T-helper 22 cell (primary cell): ENCODE results near the gene CAV1.

ENCODE experiments used
- DNase-seq: peaks from one replicate; pipeline ENCODE4 v3.0.0-alpha.2; 2020; ENCODE audit warnings: low read depth

The CAV1 gene

GRCh38 chr7:116505278-116505677 lies 19.6 kb upstream of the CAV1 start:
- DNase-seq, result no peak

- no peak for DNase-seq
These were observed 19.0 kb upstream of the CAV1 start for GRCh38 chr7:116505823-116506222.

GRCh38 chr7:116509982-116510579 lies 14.8 kb upstream of the CAV1 start:
- DNase-seq, result no peak

GRCh38 chr7:116510795-116511194 lies 14.0 kb upstream of the CAV1 start:
- DNase-seq, result no peak

GRCh38 chr7:116511552-116512519 lies 13.0 kb upstream of the CAV1 start:
- no peak for DNase-seq

GRCh38 chr7:116512520-116513188 lies 12.2 kb upstream of the CAV1 start:
- DNase-seq, result no peak

GRCh38 chr7:116515584-116515983 lies 9.3 kb upstream of the CAV1 start:
- no peak for DNase-seq

GRCh38 chr7:116516324-116516723 lies 8.5 kb upstream of the CAV1 start:
- no peak for DNase-seq

- no peak for DNase-seq
These were observed 7.2 kb upstream of the CAV1 start for GRCh38 chr7:116517626-116518025.

GRCh38 chr7:116518961-116519360 lies 5.9 kb upstream of the CAV1 start:
- no peak for DNase-seq

- DNase-seq, result no peak
These were observed 3.7 kb upstream of the CAV1 start for GRCh38 chr7:116521046-116521664.

GRCh38 chr7:116522247-116522646 lies 2.6 kb upstream of the CAV1 start:
- no peak for DNase-seq

GRCh38 chr7:116524221-116524608 lies 621 bp upstream of the CAV1 start:
- no peak for DNase-seq

GRCh38 chr7:116525298-116525912 lies 569 bp downstream of the CAV1 start:
- DNase-seq, result no peak

- no peak for DNase-seq
These were observed 1.4 kb downstream of the CAV1 start for GRCh38 chr7:116525913-116526861.

GRCh38 chr7:116526897-116527296 lies 2.1 kb downstream of the CAV1 start:
- no peak for DNase-seq

- DNase-seq, result no peak
These were observed 2.7 kb downstream of the CAV1 start for GRCh38 chr7:116527521-116527920.

- DNase-seq, result no peak
These were observed 3.4 kb downstream of the CAV1 start for GRCh38 chr7:116528008-116528789.

GRCh38 chr7:116529250-116529649 lies 4.4 kb downstream of the CAV1 start:
- DNase-seq, result no peak
